Stimulated activated CD8-positive, alpha-beta memory T cell treated with anti-CD3 and anti-CD28 coated beads, Interleukin-15, amount 100 ng/mL, for 4 hours (primary cell): ENCODE data around the gene CAPG.

Source experiments
- DNase-seq, 2 donors: peaks; one replicate each; pipeline ENCODE4 v3.0.0-alpha.2; 2020; ENCODE audit warnings: low read depth in 2 of 2

The CAPG gene

DNA sequence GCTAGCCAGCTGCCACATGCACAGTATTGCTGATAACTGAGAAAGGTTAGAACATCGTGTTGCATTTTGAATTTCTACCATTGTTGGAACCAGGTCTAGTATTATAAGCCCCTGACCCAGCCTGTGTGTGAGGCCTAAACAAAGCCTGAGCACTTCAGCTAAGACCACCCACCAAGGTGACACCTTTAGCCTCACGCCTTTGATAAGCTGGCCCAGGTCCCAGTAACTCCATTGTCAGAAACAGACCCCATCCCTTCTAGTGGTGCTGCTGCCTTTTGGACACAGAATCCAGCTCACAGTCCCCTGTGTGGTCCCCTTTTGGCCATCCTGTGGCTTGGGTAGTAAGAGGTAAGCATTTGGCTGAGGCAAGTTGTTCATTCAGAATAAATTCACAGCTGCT, 54.0 kb downstream of the CAPG start:
- DNase-seq: no peak

DNA sequence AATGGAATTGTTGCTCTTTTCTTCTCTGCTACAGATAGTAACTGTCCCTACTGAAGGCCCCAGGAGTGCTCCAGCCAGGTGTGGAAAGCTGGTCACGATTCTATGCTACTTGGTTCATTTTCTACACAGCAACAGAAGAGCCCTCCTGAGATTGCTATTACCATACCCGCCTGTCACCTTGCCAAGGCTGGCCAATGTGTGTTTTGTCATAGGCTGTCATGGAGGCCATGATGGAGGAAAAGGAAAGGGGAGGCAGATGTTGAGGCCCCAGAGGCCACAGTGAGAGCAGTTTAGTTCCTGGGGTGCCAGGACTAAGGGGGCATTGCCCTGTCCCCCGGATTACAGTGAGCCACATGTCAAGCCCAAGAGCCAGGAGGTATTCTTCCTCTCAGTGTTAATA, 54.6 kb downstream of the CAPG start:
- no peak for DNase-seq

DNA sequence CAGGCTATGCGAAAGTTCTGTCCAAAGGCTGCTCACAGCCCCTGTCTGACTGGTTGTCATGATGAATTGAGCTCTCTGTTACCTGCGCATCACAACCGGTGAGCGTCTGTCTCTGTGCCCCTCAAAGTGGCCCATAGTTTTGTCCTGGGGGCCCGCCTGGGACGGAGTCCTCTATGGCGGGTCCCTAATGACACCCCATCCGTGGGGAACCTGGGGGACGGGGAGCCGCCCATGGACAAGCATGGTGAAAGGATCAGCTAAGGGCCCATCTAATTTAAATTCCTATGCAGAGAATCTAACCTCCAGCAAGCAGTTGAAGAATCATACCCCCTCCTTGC, 55.1 kb downstream of the CAPG start:
- DNase-seq: no peak

DNA sequence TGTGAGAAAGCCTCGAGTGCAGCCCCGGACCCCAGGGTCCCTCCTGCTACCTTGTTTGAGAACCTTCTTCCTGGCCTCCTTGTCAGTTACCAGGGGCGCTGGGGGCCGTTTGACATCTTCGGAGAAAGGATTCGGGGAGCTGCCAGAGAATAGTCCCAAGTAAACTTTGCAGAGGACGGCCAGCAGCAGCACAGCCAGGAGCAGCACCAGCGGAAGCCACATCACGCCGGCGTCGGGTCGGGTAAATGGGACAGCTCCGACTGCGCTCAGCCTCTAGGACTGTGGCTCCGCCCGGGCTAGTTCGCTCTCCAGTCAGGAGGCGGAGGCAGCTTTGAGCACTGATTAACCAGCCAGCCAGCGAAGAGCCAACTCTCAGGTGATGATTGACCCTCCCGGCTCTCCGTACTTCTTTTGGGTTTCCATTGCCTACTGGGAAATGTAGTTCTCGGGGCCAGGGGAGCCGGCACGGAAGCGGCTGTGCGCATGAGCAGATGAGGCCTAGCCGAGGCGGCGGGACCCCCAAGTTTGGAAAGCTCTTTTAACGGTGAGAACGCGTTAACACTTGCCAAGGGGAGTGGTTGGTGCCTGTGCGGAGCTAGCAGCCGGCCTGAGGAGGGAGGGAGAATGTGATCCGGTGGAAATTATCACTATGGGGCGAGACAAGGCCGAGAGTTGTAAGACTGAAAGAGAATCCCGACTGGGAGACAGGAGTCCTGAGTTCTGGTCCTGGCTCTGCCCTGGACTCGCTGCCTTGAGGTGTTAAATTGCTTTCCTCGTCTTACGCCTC, 55.7 kb downstream of the CAPG start, which contains the start of the genes ELMOD3 and RETSAT:
Gene ELMOD3, plus strand, starts transcription at position 484 of the 787 bp plus-strand sequence. CDS start 2,430 bp downstream, outside the sequence.
Gene RETSAT, minus strand, starts transcription at position 243 of the 787 bp plus-strand sequence. Its CDS starts 21 bp downstream, at position 222.
- peak; percentile 85 to 95 for DNase-seq

DNA sequence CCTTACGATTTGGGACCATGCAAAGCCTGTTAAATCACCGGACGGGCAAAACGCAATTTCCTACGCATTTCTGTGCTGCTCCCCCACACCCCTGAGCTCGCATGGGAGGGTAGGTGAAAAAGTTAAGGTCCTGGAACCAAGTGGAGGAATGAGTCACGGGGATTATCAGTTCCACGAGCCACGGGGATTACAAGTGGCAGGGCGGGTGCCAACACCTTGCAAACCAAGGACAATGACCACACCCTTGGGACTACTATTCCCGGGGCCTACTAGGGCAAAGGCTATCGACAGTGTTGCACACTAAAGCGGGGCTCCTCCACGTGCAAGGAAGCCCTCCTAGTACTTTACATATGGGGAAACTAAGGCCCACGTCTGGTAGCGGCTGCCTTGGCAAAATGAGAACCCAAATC, 56.3 kb downstream of the CAPG start:
- DNase-seq: no peak

DNA sequence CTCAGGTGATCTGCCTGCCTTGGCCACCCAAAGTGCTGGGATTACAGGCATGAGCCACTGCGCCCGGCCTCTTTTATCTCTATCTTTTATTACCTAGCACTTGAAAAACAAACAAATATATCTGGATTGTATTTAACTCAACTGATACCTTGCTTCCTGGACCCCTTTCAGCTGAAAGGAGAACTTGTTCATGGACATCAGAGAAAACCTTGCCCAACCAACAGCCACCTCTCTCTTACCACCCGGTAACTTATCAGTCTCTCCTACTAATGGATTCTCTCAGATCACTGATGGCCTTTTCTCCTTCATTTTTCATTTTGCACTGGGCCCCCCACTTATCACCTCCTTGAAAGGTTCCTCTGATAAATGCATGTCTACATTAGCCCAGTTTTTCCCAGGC, 62.6 kb downstream of the CAPG start:
- no peak for DNase-seq
